ENCODE results near the gene C9orf153. TPM values are rescaled to one million over a fixed set of nuclear protein-coding genes. Genes with fewer than 3 reads are reported as not detected.

The C9orf153 gene
- total and polyA plus RNA-seq, 2 of the 8 experiments (the other 6 are each of a cell fraction or from before 2014, with no cell fraction given): not detected

DNA sequence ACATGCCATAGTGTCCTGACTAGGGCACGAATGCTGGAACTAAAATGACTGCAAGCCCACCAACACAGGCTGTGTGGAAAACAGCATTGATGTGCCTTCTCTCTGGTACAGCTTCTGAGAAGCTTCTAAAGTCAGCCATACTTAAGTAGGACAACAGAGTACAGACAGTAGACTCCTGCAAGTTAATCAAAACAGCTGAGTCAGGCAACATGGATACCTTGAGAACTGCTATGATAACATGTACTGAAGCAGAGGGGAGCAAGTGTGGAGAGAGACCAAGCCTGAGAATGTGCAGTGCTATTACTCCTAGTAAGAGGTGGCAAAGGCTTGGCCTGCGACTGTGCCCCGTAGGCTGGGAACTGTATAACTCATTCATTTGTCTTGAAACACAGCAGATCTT, 20.4 kb upstream of the C9orf153 start:
- H2BK120ac ChIP-seq (replicated peaks; ENCODE audit: low read depth, low read length): no peak overlapping the region
- DNase-seq (ENCODE audit: low read depth in 1 of 2, low spot score in 2 of 2): no peak
- H4K8ac ChIP-seq (ENCODE audit: extremely low read depth, insufficient read depth, low read length): no peak overlapping the region
- no peak overlapping the region for H3K9ac ChIP-seq (replicated peaks in 1 of 4; ENCODE audit: extremely low read depth in 1 of 4, low read depth in 3 of 4, low read length in 3 of 4)
- peaks cover 0 to 6% (median 5%) of the 10 kb centered on the region in 4 experiments; a peak in 4 of 7 replicates for H3K4me1 ChIP-seq (replicated peaks in 1 of 4; ENCODE audit: control insufficient read depth in 3 of 4, insufficient read depth in 4 of 4, low read length in 3 of 4)
- no peak overlapping the region for H2BK15ac ChIP-seq (ENCODE audit: low read length)
- no peak overlapping the region for H2AFZ ChIP-seq (ENCODE audit: low read length)
- H4K20me1 ChIP-seq (replicated peaks in 1 of 2; ENCODE audit: control insufficient read depth in 1 of 2, insufficient read depth in 2 of 2, low read length in 2 of 2): peaks cover 1 to 7% of the 10 kb centered on the region in 2 experiments
- FAIRE-seq: no peak
- no peaks in the 10 kb centered on the region; a peak in 1 of 7 replicates for H3K27me3 ChIP-seq (replicated peaks in 1 of 4; ENCODE audit: control insufficient read depth in 3 of 4, extremely low read depth in 1 of 4, insufficient read depth in 3 of 4, low read length in 3 of 4)
- ChIA-PET CTCF (ENCODE audit: partially characterized antibody) (no interaction called here), POLR2A (ENCODE audit: partially characterized antibody) (no interaction called here)
- H3K18ac ChIP-seq (ENCODE audit: extremely low read depth, low read length): no peak overlapping the region
- no peak overlapping the region for H3K4me2 ChIP-seq (ENCODE audit: insufficient read depth in 1 of 2, low read depth in 2 of 2, low read length in 2 of 2)
- peak overlapping the region; percentile 51 for H3K4ac ChIP-seq (replicated peaks; ENCODE audit: insufficient read length, low read depth, low read length)
- H4K5ac ChIP-seq (ENCODE audit: insufficient read length, low read depth, low read length): no peak overlapping the region
- H3K79me2 ChIP-seq (ENCODE audit: control insufficient read depth in 1 of 2, insufficient read depth in 2 of 2, low read length in 2 of 2): peaks cover 9 to 61% of the 10 kb centered on the region in 2 experiments
- H3K79me1 ChIP-seq (ENCODE audit: low read depth, low read length): peaks cover 8% of the 10 kb centered on the region
- no peak overlapping the region for H3K56ac ChIP-seq (replicated peaks; ENCODE audit: insufficient read length, low read depth, low read length)
- no peak overlapping the region for H3K23ac ChIP-seq (ENCODE audit: insufficient read length)
- H2BK12ac ChIP-seq (ENCODE audit: low read depth, low read length): no peak overlapping the region
- H3K36me3 ChIP-seq (ENCODE audit: control insufficient read depth in 2 of 4, insufficient read depth in 4 of 4, low read length in 3 of 4): peaks cover 0 to 11% (median 3%) of the 10 kb centered on the region in 4 experiments; a peak in 4 of 8 replicates
- H3K27ac ChIP-seq (ENCODE audit: low read depth, low read length): no peak overlapping the region
- H3K4me3 ChIP-seq (ENCODE audit: extremely low read depth in 1 of 4, insufficient read depth in 2 of 4, low read depth in 3 of 4, low read length in 4 of 4): no peak overlapping the region
- no peak overlapping the region for H4K91ac ChIP-seq (replicated peaks; ENCODE audit: insufficient read length, low read length)
- H3K23me2 ChIP-seq (ENCODE audit: low read depth, low read length): peaks cover 7% of the 10 kb centered on the region
- no peak overlapping the region for H2BK5ac ChIP-seq (ENCODE audit: low read depth, low read length)
- 95% methylated on average over 3 of the region's 3 CpGs; no CpG with 5 or more reads in 1 of the 2 experiments for WGBS, 2 experiments (ENCODE audit: extremely low coverage in 1 of 2, insufficient coverage in 1 of 2, insufficient read length in 1 of 2, insufficient replicate concordance in 2 of 2, low coverage in 1 of 2, low lambda C conversion rate in 2 of 2, missing lambda C conversion rate in 1 of 2)
- H2BK20ac ChIP-seq (ENCODE audit: low read length): no peak overlapping the region
- H3K9me3 ChIP-seq (ENCODE audit: insufficient read depth in 2 of 2, low read depth in 1 of 2, low read length in 1 of 2): no peaks in the 10 kb centered on the region
- H2AK5ac ChIP-seq (ENCODE audit: low read depth, low read length): no peak overlapping the region
- H3K14ac ChIP-seq (ENCODE audit: insufficient read length): no peak overlapping the region
- TF ChIP-seq, protein P1, sequence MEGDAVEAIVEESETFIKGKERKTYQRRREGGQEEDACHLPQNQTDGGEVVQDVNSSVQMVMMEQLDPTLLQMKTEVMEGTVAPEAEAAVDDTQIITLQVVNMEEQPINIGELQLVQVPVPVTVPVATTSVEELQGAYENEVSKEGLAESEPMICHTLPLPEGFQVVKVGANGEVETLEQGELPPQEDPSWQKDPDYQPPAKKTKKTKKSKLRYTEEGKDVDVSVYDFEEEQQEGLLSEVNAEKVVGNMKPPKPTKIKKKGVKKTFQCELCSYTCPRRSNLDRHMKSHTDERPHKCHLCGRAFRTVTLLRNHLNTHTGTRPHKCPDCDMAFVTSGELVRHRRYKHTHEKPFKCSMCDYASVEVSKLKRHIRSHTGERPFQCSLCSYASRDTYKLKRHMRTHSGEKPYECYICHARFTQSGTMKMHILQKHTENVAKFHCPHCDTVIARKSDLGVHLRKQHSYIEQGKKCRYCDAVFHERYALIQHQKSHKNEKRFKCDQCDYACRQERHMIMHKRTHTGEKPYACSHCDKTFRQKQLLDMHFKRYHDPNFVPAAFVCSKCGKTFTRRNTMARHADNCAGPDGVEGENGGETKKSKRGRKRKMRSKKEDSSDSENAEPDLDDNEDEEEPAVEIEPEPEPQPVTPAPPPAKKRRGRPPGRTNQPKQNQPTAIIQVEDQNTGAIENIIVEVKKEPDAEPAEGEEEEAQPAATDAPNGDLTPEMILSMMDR (IDR thresholded peaks at IDR 0.05; ENCODE audit: control extremely low read depth in 1 of 3, insufficient read depth in 1 of 3, low read depth in 1 of 3, low read length in 3 of 3): no peak
- TF ChIP-seq ASH2L (IDR thresholded peaks at IDR 0.05; ENCODE audit: low read length) (no peak), BRCA1 (IDR thresholded peaks at IDR 0.05; ENCODE audit: low read depth, low read length) (no peak), SIN3A (conservative IDR thresholded peaks at IDR 0.05 in 1 of 2, IDR thresholded peaks at IDR 0.05 in 1 of 2; ENCODE audit: low read depth in 1 of 2, low read length in 2 of 2) (no peak), CREB1 (IDR thresholded peaks at IDR 0.05) (no peak), EP300 (IDR thresholded peaks at IDR 0.05; ENCODE audit: borderline replicate concordance in 1 of 2, low read depth in 2 of 2, low read length in 2 of 2) (no peak), POLR2AphosphoS5 (IDR thresholded peaks at IDR 0.05; ENCODE audit: low read depth, low read length) (no peak), BCL11A (IDR thresholded peaks at IDR 0.05; ENCODE audit: low read depth in 2 of 2, low read length in 2 of 2) (no peak), NANOG (IDR thresholded peaks at IDR 0.05; ENCODE audit: insufficient read depth, low read depth, low read length, poor library complexity, severe bottlenecking) (no peak), JUND (IDR thresholded peaks at IDR 0.05; ENCODE audit: low read length) (no peak), TEAD4 (IDR thresholded peaks at IDR 0.05; ENCODE audit: low read depth, low read length) (no peak), TCF12 (IDR thresholded peaks at IDR 0.05; ENCODE audit: low read depth, low read length) (no peak), POLR2A (IDR thresholded peaks at IDR 0.05; ENCODE audit: control extremely low read depth in 1 of 2, low read depth in 2 of 2, low read length in 2 of 2) (no peak)

Measured in H1 (cell line).